Measurements from ENCODE around the gene RHOT2.
"Not testable (repeated sequence)": the region's sequence is repeated elsewhere in the genome, so short reads cannot be mapped to it uniquely, and the experiment has no call there.

Gene RHOT2

GRCh38 chr16:689175-689897, 21.4 kb downstream of the RHOT2 start:
- Histone ChIP-seq H3K36me3 (ENCODE audit: control insufficient read depth, insufficient read depth, low read length) (peaks cover 10% of the 10 kb centered on the region), H3K9me3 (ENCODE audit: control insufficient read depth, low read length) (no peaks in the 10 kb centered on the region), H3K27ac (ENCODE audit: insufficient read depth, low read length, poor library complexity, severe bottlenecking) (peak overlapping the region; percentile 78), H3K27me3 (replicated peaks; ENCODE audit: control insufficient read depth, insufficient read depth, low read length, poor library complexity, severe bottlenecking) (no peaks in the 10 kb centered on the region), H3K4me3 (ENCODE audit: insufficient read depth, low read depth, low read length, poor library complexity, severe bottlenecking) (peak overlapping the region; percentile 85), H3K4me1 (ENCODE audit: control insufficient read depth, insufficient read depth, low read length, poor library complexity, severe bottlenecking) (peaks cover 29% of the 10 kb centered on the region)
- DNase-seq = no peak

DNA sequence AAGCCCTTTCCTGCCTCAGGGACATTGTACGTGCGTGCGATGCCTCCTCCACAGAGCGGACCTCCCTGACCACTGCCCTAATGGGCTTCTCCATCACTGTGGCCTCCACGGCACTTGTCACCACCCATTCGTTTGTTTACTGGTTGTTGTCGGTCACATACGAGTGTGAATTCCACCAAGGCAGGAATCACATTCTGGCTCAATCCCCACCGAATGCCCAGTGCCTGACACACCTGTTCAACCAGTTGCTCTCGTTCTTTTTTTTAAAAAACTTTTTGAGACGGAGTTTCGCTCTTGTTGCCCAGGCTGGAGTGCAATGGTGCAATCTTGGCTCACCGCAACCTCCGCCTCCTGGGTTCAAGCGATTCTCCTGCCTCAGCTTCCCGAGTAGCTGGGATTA, 23.3 kb downstream of the RHOT2 start:
- not testable (repeated sequence) for H3K4me3 ChIP-seq (ENCODE audit: insufficient read depth, low read depth, low read length, poor library complexity, severe bottlenecking); H3K27me3 ChIP-seq (replicated peaks; ENCODE audit: control insufficient read depth, insufficient read depth, low read length, poor library complexity, severe bottlenecking); DNase-seq; H3K27ac ChIP-seq (ENCODE audit: insufficient read depth, low read length, poor library complexity, severe bottlenecking); H3K9me3 ChIP-seq (ENCODE audit: control insufficient read depth, low read length); H3K36me3 ChIP-seq (ENCODE audit: control insufficient read depth, insufficient read depth, low read length)
- peaks cover 35% of the 10 kb centered on the region for H3K4me1 ChIP-seq (ENCODE audit: control insufficient read depth, insufficient read depth, low read length, poor library complexity, severe bottlenecking)

DNA sequence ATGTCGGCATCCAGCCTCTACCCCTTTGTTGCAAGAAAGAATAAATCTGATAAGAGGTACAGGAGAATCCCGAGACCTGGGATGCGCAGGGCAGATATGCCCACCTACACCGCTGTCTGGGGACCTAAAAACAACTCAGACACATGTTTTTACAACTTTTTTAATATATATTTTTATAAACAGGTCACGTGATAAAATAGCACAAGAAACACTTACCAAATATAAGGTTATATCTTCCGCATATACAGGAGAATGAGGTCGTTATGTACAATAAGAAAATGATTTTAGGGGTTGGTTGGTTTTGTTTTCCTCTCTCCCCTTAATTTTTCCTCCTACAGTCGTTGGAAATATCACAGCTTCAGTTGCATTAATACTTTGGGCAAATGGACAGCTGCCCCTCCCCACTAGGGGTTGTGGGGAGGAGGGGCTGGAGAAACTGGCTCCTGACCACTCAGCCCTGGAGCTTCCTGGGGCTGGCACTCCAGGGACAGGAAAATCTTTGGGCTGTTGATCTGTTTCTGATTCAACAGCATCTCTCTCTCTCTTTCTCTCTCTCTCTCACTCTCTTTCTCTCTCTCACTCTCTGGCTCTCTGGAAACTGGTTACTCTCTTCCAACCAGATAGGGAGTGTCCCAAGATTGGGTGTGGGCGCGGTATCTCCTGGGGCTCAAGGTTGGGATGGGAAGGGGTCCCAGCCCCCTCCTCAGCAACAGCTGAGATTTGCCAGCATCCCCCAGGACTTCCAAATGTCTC, 24.6 kb downstream of the RHOT2 start:
- Histone ChIP-seq H3K27me3 (replicated peaks; ENCODE audit: control insufficient read depth, insufficient read depth, low read length, poor library complexity, severe bottlenecking) (no peaks in the 10 kb centered on the region), H3K27ac (ENCODE audit: insufficient read depth, low read length, poor library complexity, severe bottlenecking) (no peak overlapping the region), H3K4me1 (ENCODE audit: control insufficient read depth, insufficient read depth, low read length, poor library complexity, severe bottlenecking) (peaks cover 38% of the 10 kb centered on the region), H3K9me3 (ENCODE audit: control insufficient read depth, low read length) (no peaks in the 10 kb centered on the region), H3K36me3 (ENCODE audit: control insufficient read depth, insufficient read depth, low read length) (no peaks in the 10 kb centered on the region), H3K4me3 (ENCODE audit: insufficient read depth, low read depth, low read length, poor library complexity, severe bottlenecking) (no peak overlapping the region)
- no peak for DNase-seq

DNA sequence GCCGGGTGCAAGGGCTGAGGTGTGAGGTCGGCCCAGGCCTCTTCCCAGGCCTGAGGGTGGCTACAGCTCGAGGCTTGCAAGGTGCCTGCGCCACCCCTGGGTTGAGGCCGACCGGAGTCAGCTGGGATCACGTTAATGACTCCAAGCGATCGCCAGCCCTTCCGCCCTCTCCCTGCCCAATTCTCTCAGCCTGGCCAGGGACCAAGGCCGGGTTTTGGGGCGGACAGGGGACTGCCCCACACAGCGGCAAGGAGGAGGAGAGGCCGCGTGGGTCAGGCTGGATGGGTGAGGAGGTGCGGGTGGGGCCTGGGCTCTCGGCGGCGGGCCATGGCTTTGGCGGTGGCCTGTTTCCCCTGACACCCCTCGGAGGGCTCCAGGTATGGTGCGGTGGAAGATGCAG, 25.4 kb downstream of the RHOT2 start:
- Histone ChIP-seq H3K9me3 (ENCODE audit: control insufficient read depth, low read length) (no peaks in the 10 kb centered on the region), H3K27ac (ENCODE audit: insufficient read depth, low read length, poor library complexity, severe bottlenecking) (no peak overlapping the region), H3K4me1 (ENCODE audit: control insufficient read depth, insufficient read depth, low read length, poor library complexity, severe bottlenecking) (peaks cover 38% of the 10 kb centered on the region), H3K36me3 (ENCODE audit: control insufficient read depth, insufficient read depth, low read length) (no peaks in the 10 kb centered on the region), H3K27me3 (replicated peaks; ENCODE audit: control insufficient read depth, insufficient read depth, low read length, poor library complexity, severe bottlenecking) (no peaks in the 10 kb centered on the region), H3K4me3 (ENCODE audit: insufficient read depth, low read depth, low read length, poor library complexity, severe bottlenecking) (no peak overlapping the region)
- no peak for DNase-seq

DNA sequence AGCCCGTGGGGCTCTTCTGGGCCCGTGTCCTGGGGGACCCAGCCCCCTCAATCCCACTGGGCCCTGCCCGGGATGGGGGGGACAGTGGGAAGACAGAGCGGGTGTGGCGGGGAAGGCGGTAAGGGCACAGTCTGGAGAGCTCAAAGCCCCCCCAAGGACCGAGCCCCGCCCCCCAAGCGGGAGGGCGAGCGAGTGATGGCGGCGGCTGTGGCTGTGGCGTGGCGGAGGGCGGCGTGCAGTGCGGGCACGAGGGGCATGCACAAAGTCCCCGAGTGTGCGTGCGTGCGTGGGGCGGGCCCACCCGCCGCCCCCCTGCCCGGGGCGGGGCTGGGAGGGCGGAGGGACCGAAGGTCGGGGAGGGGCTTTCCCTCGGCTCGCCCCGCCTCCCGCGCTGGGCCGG, 25.8 kb downstream of the RHOT2 start:
- Histone ChIP-seq H3K9me3 (ENCODE audit: control insufficient read depth, low read length) (no peaks in the 10 kb centered on the region), H3K27me3 (replicated peaks; ENCODE audit: control insufficient read depth, insufficient read depth, low read length, poor library complexity, severe bottlenecking) (no peaks in the 10 kb centered on the region), H3K27ac (ENCODE audit: insufficient read depth, low read length, poor library complexity, severe bottlenecking) (no peak overlapping the region), H3K36me3 (ENCODE audit: control insufficient read depth, insufficient read depth, low read length) (no peaks in the 10 kb centered on the region), H3K4me1 (ENCODE audit: control insufficient read depth, insufficient read depth, low read length, poor library complexity, severe bottlenecking) (peaks cover 38% of the 10 kb centered on the region), H3K4me3 (ENCODE audit: insufficient read depth, low read depth, low read length, poor library complexity, severe bottlenecking) (no peak overlapping the region)
- no peak for DNase-seq

- Histone ChIP-seq H3K27ac (ENCODE audit: insufficient read depth, low read length, poor library complexity, severe bottlenecking) (peak overlapping the region; percentile 62), H3K27me3 (replicated peaks; ENCODE audit: control insufficient read depth, insufficient read depth, low read length, poor library complexity, severe bottlenecking) (no peaks in the 10 kb centered on the region)
- no peak for DNase-seq
These were observed 26.4 kb downstream of the RHOT2 start for GRCh38 chr16:694187-694862.

DNA sequence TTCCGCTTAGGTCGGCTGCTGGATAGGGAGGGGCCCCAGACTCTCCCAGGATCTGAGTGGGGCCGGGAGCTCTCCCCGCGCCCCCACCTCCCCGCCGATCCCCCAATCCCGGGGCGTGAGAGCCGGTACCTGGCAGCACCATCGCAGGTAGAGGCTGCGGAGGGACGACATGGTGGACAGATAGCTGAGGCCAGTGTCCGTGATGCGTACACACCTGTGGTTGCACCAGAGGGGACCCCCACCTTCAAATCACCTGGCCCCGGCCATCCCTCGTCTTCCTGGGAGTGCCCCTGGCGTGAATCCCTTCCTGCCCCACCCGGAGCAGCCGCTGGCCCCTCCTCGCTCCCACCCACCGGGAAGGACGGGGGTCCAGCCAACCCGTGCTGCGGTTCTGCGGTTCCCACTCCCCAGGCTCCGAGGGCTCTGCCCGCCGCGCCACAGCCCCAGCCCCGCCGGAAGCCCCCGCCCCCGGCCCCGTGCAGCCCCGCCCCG, 27.0 kb downstream of the RHOT2 start:
- H3K4me1 ChIP-seq (ENCODE audit: control insufficient read depth, insufficient read depth, low read length, poor library complexity, severe bottlenecking) = peaks cover 39% of the 10 kb centered on the region
- peak overlapping the region; percentile 62 for H3K4me3 ChIP-seq (ENCODE audit: insufficient read depth, low read depth, low read length, poor library complexity, severe bottlenecking)
- DNase-seq = peak in 1 of 3 donors; percentile 46
- no peaks in the 10 kb centered on the region for H3K36me3 ChIP-seq (ENCODE audit: control insufficient read depth, insufficient read depth, low read length)
- H3K9me3 ChIP-seq (ENCODE audit: control insufficient read depth, low read length) = no peaks in the 10 kb centered on the region
- H3K27ac ChIP-seq (ENCODE audit: insufficient read depth, low read length, poor library complexity, severe bottlenecking) = peak overlapping the region; percentile 62
- H3K27me3 ChIP-seq (replicated peaks; ENCODE audit: control insufficient read depth, insufficient read depth, low read length, poor library complexity, severe bottlenecking) = no peaks in the 10 kb centered on the region

More at GRCh38 chr16:694187-694862, 26.4 kb downstream of the RHOT2 start:
- Histone ChIP-seq H3K36me3 (ENCODE audit: control insufficient read depth, insufficient read depth, low read length) (no peaks in the 10 kb centered on the region), H3K4me1 (ENCODE audit: control insufficient read depth, insufficient read depth, low read length, poor library complexity, severe bottlenecking) (peaks cover 39% of the 10 kb centered on the region), H3K4me3 (ENCODE audit: insufficient read depth, low read depth, low read length, poor library complexity, severe bottlenecking) (peak overlapping the region; percentile 62), H3K9me3 (ENCODE audit: control insufficient read depth, low read length) (no peaks in the 10 kb centered on the region)

GRCh38 chr16:695355-696089, 27.6 kb downstream of the RHOT2 start:
- H3K27ac ChIP-seq (ENCODE audit: insufficient read depth, low read length, poor library complexity, severe bottlenecking) = no peak overlapping the region
- peak overlapping the region; percentile 63 for H3K4me3 ChIP-seq (ENCODE audit: insufficient read depth, low read depth, low read length, poor library complexity, severe bottlenecking)
- H3K9me3 ChIP-seq (ENCODE audit: control insufficient read depth, low read length) = no peaks in the 10 kb centered on the region
- H3K4me1 ChIP-seq (ENCODE audit: control insufficient read depth, insufficient read depth, low read length, poor library complexity, severe bottlenecking) = peaks cover 42% of the 10 kb centered on the region
- H3K27me3 ChIP-seq (replicated peaks; ENCODE audit: control insufficient read depth, insufficient read depth, low read length, poor library complexity, severe bottlenecking) = no peaks in the 10 kb centered on the region
- no peaks in the 10 kb centered on the region for H3K36me3 ChIP-seq (ENCODE audit: control insufficient read depth, insufficient read depth, low read length)
- peak; percentile 26 to 56 (median 55) for DNase-seq

- H3K27me3 ChIP-seq (replicated peaks; ENCODE audit: control insufficient read depth, insufficient read depth, low read length, poor library complexity, severe bottlenecking) = peaks cover 26% of the 10 kb centered on the region
- peak overlapping the region; percentile 17 for H3K4me3 ChIP-seq (ENCODE audit: insufficient read depth, low read depth, low read length, poor library complexity, severe bottlenecking)
- no peaks in the 10 kb centered on the region for H3K36me3 ChIP-seq (ENCODE audit: control insufficient read depth, insufficient read depth, low read length)
- no peak for DNase-seq
- H3K27ac ChIP-seq (ENCODE audit: insufficient read depth, low read length, poor library complexity, severe bottlenecking) = no peak overlapping the region
- no peaks in the 10 kb centered on the region for H3K9me3 ChIP-seq (ENCODE audit: control insufficient read depth, low read length)
- H3K4me1 ChIP-seq (ENCODE audit: control insufficient read depth, insufficient read depth, low read length, poor library complexity, severe bottlenecking) = peaks cover 54% of the 10 kb centered on the region
These were observed 31.2 kb downstream of the RHOT2 start for GRCh38 chr16:698911-699671.

Data from effector memory CD4-positive, alpha-beta T cell (primary cell).